ENCODE data around the gene SLC8B1. TPM values are rescaled to one million over a fixed set of nuclear protein-coding genes. Genes with fewer than 3 reads are reported as not detected.

The SLC8B1 gene
- total and polyA plus RNA-seq, 2 donors (not counting 3 experiments of a cell fraction or from before 2014, with no cell fraction given), result 29.9 to 45.4 TPM

- no TSS peak for BruUV-seq (replicated peaks)
- H3K9me1 ChIP-seq (replicated peaks; ENCODE audit: control insufficient read depth, extremely low read depth, insufficient read depth, low read length), result no peaks in the 10 kb centered on the region
- DNase-seq (ENCODE audit: low read depth, low spot score), result no peak
- H3K4me3 ChIP-seq (replicated peaks in 1 of 3; ENCODE audit: insufficient read depth in 1 of 3, low read depth in 1 of 3, low read length in 3 of 3), result no peak overlapping the region
- no peak overlapping the region for H3K4me2 ChIP-seq (ENCODE audit: insufficient read depth, low read length)
- no peak overlapping the region for H2AFZ ChIP-seq (ENCODE audit: low read depth, low read length)
- FAIRE-seq, result no peak
- CTCF ChIA-PET, result interaction anchor here (0.8 kb wide), 1 partner anchor 10 kb away, joined by 3 read pairs; no protein-coding TSS in a partner anchor
- dilution Hi-C loops (cut with MboI; ENCODE audit: extremely low pct_ligation_motif_present, low sequenced_read_pairs), result no loop called here
- no peaks in the 10 kb centered on the region for H3K9me3 ChIP-seq (replicated peaks; ENCODE audit: control insufficient read depth, insufficient read depth, low read length)
- no peak overlapping the region for H3K9ac ChIP-seq (replicated peaks; ENCODE audit: extremely low read depth, insufficient read depth, low read length)
- H3K79me2 ChIP-seq (ENCODE audit: control insufficient read depth, insufficient read depth, low read length), result no peaks in the 10 kb centered on the region
- peaks cover 0 to 2% of the 10 kb centered on the region in 2 experiments for H3K36me3 ChIP-seq (ENCODE audit: control insufficient read depth in 2 of 2, extremely low read depth in 1 of 2, insufficient read depth in 2 of 2, low read length in 2 of 2)
- no peaks in the 10 kb centered on the region for H3K27me3 ChIP-seq (ENCODE audit: control insufficient read depth in 2 of 2, insufficient read depth in 2 of 2, low read length in 2 of 2)
- H3K27ac ChIP-seq (ENCODE audit: insufficient read depth, low read depth, low read length), result no peak overlapping the region
- intact Hi-C loops (cut with micrococcal nuclease), result no loop called here
- TF ChIP-seq MYC (IDR thresholded peaks at IDR 0.05; ENCODE audit: low read depth, low read length) (no peak), POLR2AphosphoS5 (IDR thresholded peaks at IDR 0.05; ENCODE audit: insufficient read depth, low read depth, low read length) (no peak), FOS (IDR thresholded peaks at IDR 0.05; ENCODE audit: borderline replicate concordance, insufficient read depth, low read length) (no peak), POLR2A (IDR thresholded peaks at IDR 0.05; ENCODE audit: low read depth, low read length) (no peak), EZH2 (IDR thresholded peaks at IDR 0.05; ENCODE audit: borderline replicate concordance, low read depth, low read length, severe bottlenecking) (no peak), CTCF (IDR thresholded peaks at IDR 0.05; ENCODE audit: extremely low read depth in 1 of 2, insufficient read depth in 1 of 2, low read depth in 1 of 2, low read length in 2 of 2) (no peak), MAX (IDR thresholded peaks at IDR 0.05; ENCODE audit: insufficient read depth, insufficient read length) (no peak), GATA2 (IDR thresholded peaks at IDR 0.05; ENCODE audit: insufficient read depth, insufficient read length, low read depth, low read length) (no peak), JUN (IDR thresholded peaks at IDR 0.05; ENCODE audit: borderline replicate concordance, insufficient read depth, insufficient read length, low read depth) (no peak)
- H3K4me1 ChIP-seq (ENCODE audit: control insufficient read depth, extremely low read depth, insufficient read depth, low read length), result no peaks in the 10 kb centered on the region
- no peaks in the 10 kb centered on the region for H4K20me1 ChIP-seq (replicated peaks; ENCODE audit: control insufficient read depth, extremely low read depth, insufficient read depth, low read length)
- POLR2A ChIA-PET, result interaction anchor here (0.5 kb wide), 1 partner anchor 66 kb away, joined by 6 read pairs; no protein-coding TSS in a partner anchor
Observed at GRCh38 chr12:113289361-113289760, 45.5 kb downstream of the SLC8B1 start.
